GDM1 (cell line): ENCODE measurements around the gene FGF6.

ENCODE experiments used
- DNase-seq: peaks from one replicate; lab custom pipeline; 2025; lab: John Stamatoyannopoulos, UW

Gene FGF6

DNA sequence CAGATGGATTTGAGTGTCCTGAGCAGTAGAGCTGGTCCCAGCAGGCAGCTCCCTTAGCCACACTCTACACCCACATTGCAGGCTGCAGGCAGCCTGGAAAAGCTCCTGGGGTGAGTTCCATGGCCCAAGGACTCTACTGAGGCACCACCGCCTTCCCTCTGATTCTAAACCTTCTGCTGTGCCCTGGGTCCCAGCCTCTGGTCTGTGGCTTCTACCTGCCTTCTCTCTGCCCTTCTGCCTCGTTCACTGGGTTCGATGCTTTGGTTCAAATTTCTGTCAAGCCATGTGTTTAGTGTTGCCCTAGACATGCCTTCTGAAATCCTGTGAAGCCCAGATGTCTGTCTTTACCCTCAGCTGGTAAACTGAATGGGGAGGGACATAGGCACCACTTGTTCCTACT is 1.5 kb upstream of the FGF6 start:
- no peak for DNase-seq

DNA sequence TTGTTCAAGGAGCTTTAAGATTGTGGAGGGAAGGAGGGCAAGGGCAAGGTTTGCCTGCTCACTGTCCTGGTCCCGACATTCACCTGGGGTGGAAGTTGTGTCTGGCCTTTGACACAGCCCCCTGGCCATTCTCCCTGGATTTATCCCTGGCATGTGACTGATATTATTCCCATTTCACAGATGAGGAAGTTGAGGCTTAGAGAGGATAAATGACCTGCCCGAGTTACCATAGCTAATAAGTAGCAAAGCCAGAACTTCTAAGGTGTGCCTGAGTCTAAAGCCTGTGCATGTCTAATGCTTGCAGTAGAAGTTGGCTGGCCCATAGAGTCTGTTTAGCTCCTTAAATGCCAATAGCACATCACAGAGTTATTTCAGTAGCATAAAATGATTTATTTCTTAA is 720 bp upstream of the FGF6 start:
- DNase-seq: no peak

DNA sequence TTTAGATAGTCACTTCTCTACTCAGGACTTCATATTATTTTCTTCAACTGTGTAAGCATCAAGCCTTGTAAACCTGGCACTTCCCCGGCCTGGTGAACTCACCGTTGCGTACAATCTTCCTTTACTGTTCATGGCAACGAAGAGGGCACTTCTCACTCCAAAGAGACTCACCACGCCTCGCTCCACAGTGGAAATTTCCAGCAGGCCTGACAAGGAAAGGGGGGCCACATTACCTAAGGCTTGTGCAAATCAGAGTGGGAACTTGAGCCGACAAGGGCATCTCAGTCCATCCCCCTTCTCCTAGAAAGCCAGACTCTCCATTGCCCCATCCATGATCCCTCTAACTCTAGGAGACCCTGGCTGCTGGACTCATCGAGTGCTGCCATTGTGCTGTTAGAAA is 1.6 kb downstream of the FGF6 start:
- no peak for DNase-seq

DNA sequence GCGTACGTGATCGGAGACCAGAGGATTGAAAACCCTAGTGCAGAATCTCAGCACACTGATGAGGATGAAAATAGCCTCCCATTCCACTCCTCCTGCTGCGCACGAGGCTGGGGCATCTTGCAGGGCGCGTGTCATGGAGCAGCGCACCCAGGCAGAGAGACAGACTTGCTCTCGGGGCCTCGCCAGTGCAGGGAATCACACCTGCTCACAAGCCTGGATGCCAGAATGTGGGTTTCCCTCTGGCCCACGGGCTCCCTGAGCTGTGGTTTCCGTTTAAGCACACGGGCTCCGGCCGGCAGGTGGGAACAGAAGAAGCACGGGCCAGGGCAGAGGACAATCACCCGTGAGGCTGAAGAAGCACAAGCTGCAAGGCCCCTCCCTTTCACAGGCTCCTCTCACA is 2.0 kb downstream of the FGF6 start:
- DNase-seq: no peak

DNA sequence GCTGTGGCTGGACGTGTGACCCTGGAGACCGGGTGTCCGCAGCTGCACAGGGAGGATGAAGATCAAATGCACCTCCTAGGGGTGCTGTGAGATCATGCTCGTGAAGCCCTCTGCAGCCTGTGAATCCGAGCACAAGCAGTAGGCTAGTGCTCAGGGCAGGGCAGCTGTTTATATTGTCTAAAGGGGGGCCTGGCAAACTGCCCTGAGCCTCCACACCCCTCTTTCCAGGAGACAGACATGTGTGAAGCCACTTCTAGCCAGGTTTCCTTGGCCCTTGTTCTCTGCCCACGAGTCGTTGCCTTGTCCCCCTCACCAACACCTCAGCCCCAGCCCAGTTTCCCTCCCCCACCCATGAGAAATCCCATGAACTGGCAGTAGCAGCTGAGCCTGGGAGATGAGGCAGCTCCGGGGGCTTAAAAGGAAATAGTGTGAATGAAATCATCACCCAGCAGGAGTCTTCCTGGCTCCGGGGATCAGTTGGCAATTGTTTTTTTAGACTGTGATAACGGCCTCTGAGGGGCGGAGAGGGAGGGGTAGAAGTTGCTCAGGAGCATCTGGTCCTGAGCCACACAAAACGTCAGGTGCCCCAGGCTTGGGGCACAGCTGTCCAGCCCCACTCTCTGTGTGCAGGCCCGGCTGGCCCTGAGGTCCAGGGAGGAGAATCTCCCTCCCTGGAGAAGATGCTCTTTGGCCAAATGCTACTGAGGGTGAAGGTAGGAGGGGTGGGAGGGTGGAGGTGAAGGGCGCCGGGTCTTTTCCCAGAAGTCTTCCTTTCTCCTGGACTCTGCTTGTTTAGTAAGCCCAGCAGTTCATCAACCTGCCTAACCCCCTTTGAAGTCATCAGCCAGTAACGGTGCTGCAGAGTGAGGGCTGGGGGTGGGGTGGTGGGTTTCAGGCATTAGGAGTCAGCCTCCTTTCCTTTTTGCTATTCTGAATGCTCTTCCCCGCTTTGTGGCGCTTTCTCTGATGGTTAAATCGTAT is 4.0 kb downstream of the FGF6 start:
- DNase-seq: no peak

DNA sequence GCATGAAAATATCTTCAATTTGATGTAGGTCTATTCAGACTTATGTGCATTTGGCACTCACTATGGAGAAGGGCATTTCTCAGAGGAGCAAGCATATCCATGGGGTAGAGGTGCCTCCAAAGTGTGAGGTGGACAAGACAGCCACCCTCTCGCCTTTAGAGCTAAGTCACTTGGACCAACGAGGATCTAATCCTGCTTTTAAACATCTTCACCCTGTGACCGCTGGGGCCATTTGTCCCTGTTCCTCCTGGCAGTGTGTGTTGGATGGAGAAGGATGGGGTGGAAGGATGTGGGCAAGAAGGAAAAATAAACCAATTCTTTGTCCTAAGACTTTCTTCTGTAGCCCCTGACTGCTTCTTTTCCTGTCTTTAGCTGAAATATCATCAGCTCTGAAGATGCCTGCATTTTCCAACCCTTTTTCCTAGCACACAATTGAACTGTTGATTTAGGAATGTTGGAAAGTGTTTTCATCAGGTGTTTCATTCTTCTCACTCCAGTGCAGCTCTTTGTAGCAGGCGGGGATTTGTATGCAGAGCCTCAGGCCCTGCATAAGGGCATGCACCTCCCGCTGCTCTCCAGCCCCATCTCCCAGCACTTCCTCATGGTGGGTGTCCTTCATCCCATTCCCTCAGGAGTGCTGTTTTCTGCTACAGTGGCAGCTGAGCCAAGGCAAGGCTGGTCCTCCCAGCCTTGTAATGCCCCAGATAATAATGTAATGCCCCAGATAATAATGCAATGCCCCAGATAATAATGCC is 5.3 kb downstream of the FGF6 start:
- DNase-seq: no peak

DNA sequence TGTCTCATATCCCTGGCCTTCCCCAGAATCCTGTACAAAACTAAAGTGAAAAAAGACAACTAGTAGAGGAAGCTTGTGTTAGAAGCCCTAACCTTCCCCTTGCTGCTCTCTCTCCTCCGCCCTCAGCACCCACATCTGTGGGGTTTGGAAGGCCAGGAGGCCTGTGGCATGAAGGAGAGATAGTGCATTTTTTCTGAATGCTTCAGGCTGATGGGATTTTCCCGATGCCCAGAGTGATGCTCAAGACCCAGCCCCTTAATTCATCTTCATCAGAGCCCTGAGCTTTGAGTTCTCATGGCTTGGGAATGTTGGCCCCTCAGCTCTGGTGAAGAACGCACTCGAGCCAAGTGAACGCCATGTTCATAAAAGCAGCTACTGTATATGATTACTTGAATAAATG is 5.9 kb downstream of the FGF6 start:
- no peak for DNase-seq

DNA sequence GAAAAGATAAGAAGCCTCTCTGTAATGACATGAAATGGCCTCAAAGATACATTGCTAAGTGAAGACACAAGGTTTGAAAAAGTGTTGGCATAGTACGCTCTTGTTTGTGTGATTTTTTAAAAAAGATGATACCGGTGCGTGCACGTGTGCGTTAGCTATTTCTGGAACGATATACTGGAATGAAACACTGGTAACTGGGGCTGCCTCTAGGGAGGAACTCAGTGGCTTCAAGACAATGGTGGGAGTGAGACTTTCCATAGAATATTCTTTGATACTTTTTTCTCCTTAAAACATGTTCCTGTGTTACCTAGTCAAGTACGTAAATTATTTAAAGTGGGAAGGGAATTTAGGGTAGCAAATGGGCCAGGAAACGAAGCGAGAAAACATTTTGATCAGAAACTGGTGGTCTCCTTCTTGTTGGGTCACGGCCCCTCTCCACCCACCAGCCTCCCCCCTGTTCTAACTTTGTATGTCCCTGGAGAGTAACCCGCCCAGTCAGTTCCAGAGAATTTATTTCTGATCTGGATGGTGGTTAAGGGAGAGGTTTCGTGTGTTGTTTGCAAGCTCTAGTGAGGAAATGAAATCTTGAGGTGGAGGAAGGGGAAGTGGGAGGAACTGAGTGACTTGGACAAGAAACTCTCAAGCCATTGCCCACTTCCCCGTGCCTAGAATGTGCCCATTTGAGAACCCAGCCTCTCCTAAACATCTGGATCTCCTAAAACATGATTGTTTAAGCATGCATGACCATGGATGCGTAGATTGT is 6.6 kb downstream of the FGF6 start:
- DNase-seq: no peak

DNA sequence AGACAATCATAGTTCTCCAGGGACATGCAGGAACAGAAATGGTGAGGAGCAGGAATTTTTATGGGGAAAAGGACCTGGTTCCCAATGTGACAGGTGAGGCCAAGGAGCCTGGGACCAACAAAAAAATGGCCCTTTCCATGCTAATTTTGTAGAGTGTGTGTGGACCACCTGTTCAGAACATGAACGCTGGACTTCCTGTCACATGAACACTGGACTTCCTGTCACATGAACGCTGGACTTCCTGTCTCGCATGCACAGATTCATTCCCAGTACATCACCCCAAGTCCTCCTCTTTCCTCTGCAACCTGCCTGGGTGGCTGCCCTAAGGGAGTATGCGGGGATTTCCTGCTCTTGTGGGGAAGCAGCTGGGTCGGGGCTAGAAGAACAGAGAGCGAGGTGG is 10.1 kb downstream of the FGF6 start:
- DNase-seq: no peak

DNA sequence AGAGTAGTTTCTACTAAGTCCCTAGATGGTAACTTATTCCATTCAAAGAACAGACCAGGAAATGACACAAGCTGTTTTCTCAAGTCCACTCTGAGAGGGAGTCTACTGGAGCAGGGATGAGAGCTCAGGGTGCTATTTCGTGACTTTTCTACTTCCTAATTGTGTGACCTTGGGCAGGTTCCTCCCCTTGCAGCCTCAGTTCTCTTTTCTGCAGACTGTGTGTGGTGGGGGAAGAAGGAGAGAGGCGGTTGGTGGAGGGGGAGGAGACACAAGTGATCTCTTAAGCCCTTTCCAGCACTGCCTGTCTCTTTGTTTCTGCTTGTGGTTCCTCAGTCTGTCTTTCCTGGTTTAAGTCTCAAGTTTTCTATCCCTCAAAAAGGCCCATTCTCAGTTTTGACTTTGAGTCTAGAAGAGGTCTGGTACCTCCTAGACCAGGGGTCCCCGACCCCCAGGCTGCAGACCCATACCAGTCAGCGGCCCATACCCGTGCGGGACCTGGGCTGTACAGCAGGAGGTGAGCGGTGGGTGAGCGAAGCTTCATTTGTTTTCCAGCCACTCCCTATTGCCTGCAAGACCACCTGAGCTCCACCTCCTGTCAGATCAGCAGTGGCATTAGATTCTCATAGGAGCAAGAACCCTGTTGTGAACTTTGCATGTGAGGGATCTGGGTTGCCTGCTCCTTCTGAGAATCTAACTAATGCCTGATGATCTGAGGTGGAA is 10.7 kb downstream of the FGF6 start:
- DNase-seq: peak; percentile 9

DNA sequence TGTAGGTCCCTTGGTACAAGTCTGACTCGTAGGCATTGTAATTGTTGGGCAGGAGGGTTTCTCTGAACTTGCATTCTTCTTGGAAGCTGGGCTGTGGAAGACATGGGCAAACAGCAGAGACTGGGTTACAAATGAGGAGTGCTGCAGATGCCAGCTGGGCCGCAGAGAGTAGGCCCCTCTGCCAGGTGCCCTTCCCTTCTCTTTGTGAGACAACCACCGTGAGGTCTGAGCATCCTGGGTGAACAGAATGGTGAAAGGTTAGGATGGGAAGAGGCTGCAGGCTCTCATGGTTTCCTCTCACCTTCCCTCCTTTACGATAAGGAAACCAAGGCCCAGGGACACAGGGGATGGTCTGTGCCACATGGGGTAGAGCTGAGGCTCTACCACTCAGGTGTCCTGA is 11.3 kb downstream of the FGF6 start:
- DNase-seq: no peak

DNA sequence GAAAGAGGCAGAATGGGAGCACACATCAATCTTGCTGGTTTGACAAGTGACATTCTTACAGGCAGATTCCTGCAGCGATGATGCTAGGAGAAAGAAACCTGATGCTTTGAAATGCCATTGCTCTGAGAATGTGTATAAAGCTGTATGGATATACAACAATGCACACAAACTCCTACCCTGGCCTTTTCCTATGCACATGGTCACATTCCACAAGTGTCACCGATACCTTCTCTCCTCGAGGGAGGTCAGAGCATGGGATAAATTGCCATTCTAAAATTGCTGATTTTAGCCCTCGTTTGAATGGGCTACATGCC is 11.9 kb downstream of the FGF6 start:
- no peak for DNase-seq

DNA sequence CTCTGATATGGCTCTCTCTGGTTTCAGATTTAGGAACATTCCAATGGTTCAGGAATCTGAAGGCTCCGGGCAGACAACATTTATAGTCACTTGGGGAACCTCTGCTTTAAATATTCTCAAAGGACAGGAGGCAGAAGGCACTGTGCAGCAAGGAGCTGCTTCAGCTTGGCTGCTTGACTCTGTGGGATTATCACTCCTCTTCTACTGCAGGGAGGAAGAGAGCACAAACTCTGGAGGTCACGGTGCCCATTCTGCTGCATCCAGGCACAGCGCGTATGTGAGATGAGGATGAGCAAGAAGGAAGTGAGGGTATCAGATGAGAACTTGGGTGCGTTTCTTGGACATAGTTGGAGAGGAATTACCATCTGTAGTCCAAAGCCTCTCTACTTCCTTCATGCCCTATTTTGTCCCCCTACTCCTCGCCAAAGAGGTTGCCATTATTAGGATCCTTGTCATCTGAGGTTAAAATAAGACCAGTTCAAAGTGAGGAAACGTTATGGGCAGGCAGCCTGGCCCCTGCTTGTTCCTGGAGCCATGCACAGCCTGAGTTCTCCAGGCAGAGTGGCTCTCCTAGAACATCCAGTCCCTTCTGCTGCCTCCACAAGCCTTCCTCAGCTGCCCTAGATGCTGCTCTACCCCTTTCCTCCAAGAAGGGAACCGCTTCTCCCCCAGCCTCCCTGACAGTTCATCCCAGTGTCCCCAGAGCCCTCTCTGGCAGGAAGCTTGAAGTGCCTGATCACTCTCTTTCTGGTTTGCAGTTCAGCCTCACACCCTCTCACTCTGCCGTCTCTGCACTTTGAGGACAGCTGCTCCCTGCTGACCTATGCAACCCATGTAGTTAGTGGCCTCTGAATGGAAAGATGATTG is 12.5 kb downstream of the FGF6 start:
- no peak for DNase-seq

DNA sequence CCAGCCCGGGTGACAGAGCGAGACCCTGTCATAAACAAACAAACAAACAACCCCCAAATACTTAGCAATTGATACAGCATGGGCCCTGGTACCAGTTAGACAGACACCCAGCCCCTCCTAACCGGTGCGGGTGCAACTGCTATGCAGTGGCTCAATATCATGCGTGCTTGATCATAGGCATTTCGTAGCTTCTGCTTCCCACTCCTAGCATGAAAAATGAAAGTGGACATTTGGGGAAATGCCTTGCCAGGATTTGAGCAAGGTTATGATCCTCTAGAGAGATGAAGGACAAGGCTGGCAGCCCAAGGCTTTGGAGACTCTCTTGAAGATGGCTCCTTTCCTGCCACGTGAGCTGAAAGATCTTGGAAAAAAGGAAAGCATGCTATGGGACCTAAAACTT is 13.7 kb downstream of the FGF6 start:
- DNase-seq: no peak

DNA sequence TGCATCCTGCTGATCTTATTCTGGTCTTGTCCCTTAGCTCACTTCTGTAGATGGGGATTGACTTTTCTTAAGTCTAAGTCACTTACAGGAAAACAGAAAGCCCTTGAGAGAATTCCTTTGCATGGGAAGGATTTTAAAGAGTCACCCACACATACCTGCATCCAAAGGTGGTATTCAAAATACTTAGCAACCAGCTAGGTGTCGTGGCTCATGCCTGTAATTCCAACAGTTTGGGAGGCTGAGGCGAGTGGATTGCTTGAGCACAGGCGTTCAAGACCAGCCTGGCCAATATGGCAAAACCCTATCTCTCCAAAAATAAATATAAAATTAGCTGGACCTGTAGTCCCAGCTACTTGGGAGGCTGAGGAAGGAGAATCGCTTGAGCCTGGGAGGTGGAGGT is 14.2 kb downstream of the FGF6 start:
- no peak for DNase-seq

DNA sequence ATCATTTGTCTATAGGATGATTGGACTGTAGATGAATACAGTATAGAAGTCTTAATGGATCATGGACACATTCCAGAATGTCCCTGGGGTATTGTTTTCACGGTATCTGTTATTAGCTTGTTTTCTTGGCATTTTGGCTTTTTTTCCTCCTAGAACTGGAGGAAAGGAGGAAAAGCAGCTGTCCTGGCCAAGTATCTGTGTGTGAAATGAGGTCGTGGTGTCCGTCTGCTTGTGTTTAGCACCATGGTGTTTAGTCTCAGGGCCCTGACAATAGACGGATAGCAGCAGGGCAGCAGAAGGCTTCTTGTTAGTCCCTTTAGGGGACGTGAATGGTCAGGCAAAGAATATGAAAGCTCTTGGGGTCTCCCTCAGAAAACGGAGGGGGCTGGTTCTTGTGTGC is 21.2 kb downstream of the FGF6 start:
- DNase-seq: no peak

DNA sequence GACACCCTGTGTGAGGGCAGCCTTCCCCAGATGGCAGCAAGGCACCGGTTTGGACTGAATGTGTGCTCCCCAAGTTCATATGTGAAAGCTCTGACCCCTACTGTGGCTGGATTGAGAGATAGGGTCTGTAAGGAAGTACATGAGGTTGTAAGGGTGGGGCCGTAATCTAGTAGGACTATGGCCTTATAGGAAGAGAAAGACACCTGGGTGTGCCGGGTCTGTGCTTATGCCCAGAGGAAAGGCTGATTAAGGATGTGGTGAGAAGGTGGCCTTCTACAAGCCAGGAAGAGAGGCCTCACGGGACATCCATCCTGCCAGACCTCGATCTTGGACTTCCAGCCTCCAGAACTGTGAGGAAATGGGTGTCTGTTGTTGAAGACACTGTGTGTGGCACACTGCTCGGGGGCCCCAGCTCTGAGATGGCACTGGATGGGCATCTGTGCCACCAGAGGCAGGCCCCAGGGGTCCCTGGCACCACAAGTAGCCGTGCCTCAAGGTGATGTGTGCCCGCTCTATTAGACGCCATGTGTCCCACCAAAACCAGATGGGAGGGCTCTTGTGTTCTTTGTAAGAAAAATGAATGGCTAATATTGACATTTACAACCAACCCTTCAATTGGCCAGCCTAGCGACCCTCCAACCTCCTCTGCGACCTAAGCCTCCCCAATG is 22.0 kb downstream of the FGF6 start:
- DNase-seq: no peak

DNA sequence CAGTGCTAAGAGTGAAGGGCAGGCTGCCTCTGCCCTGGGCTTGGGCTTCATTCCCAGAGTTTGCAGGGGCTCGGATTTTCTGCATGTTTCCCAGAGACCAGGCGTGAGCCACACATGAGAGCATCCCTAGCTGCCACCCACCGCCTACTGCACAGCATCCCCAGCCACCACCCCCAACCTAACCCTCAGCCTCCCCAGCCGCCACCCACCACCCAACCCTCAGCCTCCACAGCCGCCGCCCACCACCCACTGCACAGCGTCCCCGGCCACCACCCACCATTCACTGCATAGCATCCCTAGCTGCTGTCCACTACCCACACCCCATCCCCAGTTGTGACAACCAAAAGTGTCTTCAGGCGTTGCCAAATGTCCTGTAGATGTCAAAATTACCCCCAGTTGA is 22.6 kb downstream of the FGF6 start:
- no peak for DNase-seq

DNA sequence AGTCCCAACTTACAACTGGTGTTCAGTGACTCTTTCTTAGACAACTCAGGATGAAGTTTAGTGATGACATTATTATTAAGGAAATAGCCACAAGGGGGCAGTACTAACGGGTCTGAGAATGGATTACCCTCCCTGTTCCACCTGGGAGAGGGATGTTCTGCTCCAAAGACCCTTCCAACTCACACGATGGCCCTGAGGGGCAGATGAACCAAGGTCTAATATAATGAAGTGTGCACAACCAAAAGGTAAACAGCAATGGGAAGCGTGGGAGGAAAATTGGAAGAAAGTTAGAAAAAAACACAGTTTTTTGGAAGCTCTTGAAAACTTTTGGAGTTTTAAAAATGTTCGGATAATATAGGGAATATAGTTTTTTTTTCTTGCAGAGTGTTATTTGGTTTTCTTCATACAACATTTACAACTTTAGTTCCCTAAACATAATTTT is 24.0 kb downstream of the FGF6 start:
- no peak for DNase-seq

DNA sequence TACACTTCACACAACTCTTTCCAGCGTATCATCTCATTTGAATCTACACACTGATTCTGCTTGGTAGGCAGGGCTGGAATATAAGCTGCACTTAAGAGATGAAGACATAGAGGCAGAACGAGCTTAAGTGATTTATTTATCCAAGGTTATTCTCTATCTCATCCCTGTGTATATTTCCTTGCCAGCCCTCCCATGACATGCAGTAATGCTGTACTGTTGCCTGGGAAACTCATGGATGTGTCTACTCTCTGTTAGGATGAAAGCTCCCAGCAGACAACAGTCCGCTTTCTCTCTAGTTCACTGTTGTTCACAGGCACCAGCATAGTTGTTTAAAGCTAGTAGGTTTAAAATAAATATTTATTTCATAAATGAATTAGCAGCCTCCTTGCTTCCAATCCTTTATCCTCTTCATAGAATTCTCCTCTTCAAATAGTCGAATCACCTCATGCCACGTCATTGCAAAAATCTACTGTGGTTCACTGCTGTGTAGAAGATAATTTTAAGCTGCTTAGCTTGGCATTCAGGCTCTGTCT is 25.4 kb downstream of the FGF6 start:
- no peak for DNase-seq
